DMS114 treated with DMSO at 0.1 percent for 48 hours (cell line): ENCODE measurements around the gene ADAM29.
"Not testable (repeated sequence)": the region's sequence is repeated elsewhere in the genome, so short reads cannot be mapped to it uniquely, and the experiment has no call there.

Experiments used
- DNase-seq: peaks from one replicate; lab custom pipeline; 2025; ENCODE audit not compliant: unreplicated experiment; lab: John Stamatoyannopoulos, UW

ADAM29 gene

GRCh38 chr4:174946246-174946645 is 28.1 kb downstream of the ADAM29 start:
- DNase-seq = no peak

DNA sequence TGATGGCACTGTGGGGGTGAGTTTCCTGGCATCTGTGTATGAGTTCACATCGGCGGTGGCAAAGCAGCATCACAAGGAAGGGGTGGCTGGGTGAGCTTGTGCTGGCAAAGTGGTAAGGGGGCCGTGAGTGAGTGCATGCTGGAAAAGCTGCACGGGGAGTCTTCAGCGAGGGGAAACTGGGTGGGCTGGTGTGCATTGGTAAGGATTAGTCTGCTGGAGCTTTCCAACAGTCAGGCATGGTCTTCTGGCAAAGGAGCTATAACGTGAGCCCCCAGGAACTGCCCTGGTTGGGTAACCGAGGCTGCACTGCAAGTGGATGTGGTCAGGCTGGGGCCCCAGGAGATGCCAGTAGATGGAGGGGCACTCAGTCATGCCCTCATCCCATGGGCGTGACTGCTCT is 30.7 kb downstream of the ADAM29 start:
- no peak for DNase-seq

GRCh38 chr4:174972911-174973310 is 54.8 kb downstream of the ADAM29 start:
- no peak for DNase-seq

DNA sequence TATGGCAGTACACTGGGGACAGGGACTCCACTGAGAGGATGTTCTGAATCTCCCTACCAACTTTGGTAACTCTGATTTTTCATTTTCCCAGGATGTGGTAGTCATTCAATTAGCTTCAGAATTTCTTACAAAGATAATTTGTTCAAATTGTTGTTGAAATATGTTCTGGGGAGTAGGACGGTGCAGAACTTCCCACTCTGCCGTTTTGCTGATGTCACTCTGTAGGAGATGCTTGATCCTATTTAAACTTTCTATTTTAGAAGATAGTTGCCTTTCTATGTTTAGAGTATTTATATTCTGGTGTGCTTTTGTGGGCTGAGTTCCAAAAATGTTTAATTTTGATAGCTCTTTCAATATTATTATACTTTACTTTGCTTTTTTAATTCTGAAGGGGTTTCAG is 55.2 kb downstream of the ADAM29 start:
- no peak for DNase-seq

- DNase-seq = no peak
Observed at GRCh38 chr4:174983128-174983750, 65.1 kb downstream of the ADAM29 start.

DNA sequence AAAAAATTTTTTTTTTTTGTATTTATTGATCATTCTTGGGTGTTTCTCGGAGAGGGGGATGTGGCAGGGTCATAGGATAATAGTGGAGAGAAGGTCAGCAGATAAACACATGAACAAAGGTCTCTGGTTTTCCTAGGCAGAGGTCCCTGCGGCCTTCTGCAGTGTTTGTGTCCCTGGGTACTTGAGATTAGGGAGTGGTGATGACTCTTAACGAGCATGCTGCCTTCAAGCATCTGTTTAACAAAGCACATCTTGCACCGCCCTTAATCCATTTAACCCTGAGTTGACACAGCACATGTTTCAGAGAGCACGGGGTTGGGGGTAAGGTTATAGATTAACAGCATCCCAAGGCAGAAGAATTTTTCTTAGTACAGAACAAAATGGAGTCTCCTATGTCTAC is 65.7 kb downstream of the ADAM29 start:
- not testable (repeated sequence) for DNase-seq

GRCh38 chr4:174989791-174990190 is 71.6 kb downstream of the ADAM29 start:
- no peak for DNase-seq

DNA sequence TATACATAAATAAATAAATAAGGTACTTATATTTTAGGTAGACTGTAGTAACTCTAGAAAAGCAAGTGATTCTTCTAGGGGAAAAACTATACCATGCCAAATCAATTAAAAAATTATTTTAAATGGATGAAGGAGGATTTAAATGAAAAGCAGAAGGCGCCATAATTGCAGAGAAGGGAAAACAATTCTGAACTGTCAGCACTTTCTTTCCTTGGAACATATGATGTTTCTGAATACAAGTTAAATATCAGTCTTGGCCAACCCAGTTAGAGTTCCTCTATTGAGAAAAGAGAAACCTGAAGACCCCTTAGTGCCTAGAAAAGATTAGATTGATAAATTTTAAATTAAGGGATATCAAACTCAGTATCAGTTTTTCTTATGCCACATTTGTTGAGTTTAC is 75.8 kb downstream of the ADAM29 start:
- no peak for DNase-seq

DNA sequence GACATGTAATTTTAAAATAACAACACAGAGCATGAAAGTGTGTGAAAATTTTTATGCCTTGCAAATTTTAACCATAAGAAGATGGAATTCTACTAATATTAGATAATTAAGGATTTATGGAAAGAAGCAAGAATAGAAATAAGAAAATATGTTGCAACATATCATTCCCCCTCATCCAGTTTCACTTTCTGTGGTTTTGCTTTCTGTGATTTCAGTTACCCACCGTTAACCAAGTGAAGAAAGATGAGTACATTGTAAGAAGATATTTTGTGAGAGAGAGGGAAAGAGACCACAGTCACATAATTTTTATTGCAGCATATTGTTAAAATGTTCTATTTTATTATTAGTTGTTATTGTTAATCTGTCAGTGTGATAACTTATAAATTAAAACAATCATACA is 77.9 kb downstream of the ADAM29 start:
- no peak for DNase-seq

- no peak for DNase-seq
Observed at GRCh38 chr4:174999407-174999806, 81.2 kb downstream of the ADAM29 start.

- DNase-seq = no peak
Observed at GRCh38 chr4:175017751-175018150, 99.6 kb downstream of the ADAM29 start.

GRCh38 chr4:175019447-175019846 is 101.3 kb downstream of the ADAM29 start:
- DNase-seq = not testable (repeated sequence)
